ENCODE measurements around the gene CCDC78.

The CCDC78 gene

DNA sequence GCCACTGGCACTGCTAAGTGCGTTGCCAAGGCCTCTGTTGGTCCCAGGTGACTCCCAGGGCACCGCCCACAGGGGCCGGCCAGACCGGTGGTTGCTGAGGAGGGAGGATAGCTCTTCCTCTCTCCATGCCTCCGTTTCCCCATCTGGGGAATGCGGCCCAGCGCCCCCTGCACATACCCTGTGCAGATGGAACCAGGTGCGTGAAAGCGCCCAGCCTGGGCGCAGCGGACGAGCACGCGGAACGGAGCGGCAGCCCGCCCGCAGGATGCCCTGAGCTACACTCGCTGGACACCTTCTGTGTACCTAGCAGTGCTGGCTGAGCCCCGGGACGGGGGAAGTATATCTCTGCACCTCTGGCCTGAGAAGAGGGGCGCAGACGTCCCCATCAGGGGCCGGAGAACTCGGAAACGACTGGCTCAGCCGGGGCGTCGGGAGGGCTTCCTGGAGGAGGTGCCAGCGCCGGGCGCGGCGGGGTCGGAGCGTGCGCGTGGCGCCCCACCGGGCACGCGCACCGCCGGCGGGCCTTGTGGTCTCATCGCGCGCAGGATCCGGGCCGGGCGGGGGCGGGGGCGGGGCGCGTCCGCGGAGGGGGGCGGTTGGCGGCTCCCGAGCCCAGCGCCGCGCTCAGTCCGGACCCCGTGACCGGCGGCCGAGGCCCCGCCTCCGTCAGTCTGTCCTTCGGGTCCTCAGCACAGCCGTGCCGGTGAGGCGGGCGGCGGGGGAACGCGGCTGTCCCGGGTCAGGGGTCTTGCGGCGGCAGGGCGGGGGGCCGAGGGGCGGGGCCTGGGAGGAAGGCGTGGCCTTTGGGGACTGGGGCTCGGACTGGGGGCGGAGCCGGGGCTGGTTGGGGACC is at the start of gene CCDC78, which contains the start of gene HAGHL:
TSS of gene CCDC78 (minus strand) at position 6 of the 853 bp plus-strand sequence. CDS start 76 bp downstream, outside the sequence.
TSS of gene HAGHL (plus strand) at position 669 of the 853 bp plus-strand sequence. CDS start 404 bp downstream, outside the sequence.
- peak; percentile 81 for DNase-seq

DNA sequence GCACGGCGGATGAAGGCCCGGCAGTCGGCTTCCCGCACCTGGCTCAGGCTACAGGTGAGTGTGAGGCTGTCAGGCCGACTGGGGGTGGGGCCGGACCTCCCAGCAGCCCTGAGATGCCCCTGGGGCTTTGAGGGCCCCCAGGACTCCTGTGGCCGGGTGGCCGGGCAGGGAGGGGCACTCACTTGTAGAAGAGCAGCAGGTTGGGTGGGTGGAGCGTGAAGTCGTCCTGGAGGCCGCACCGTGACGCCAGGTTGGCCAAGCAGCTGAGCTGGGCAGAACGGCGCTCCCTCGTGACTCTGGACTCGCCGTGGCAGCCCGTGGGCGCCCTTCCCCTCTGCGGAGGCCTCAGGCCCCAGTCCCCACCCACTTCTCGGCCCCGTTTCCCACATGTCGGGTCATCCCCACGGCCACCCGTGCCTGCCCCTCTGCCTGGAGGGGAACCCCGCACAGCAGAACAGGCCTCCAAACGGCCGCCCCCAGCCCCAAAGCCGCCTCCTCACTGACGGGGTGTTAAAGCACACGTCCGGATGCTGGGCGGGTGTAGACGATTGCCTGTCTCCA is 49.1 kb upstream of the CCDC78 start:
- no peak for DNase-seq

DNA sequence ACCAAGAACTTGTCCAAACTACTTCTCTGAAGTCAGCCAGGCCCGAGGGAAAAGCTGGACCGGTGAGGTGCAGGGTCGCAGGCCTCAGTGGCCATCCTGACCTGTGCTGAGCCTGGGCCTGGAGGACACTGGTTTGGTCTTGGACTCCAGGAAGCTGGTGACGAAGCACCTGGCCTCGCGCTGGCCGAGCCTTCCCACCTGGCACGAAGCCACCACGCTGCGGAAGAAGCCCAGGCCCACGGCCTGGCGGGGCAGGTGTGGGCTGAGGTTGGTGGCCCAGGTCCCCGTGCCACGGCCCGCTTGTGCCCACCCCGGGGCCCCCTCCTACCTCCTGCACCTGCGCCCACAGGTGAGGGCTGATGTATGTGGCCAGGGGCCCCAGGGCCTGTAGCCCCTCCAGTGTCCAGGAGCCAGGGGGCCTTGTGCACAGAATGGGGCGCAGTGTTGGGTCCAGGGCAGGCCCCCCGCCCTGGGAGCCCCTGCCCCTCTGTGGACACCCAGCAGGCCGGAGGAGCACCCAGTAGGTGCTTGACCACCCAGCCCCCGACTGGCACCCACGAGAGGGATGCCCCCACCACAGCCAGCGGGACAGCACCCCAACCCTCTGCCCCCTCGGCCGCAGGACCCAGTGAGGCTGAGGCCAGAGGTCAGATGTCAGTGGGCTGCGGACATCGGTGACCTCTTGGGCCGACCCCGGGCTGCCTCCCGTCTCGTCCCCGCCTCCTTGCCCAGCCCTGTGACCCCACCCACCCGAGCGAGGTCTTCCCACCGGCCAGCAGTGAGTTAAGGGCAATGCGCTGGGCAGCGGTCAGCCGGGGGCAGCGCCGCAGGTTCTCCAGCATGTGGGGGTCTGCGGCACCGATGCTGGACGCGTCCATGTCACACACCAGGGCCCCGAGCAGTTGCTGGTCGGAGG is 48.1 kb upstream of the CCDC78 start:
- DNase-seq: no peak

DNA sequence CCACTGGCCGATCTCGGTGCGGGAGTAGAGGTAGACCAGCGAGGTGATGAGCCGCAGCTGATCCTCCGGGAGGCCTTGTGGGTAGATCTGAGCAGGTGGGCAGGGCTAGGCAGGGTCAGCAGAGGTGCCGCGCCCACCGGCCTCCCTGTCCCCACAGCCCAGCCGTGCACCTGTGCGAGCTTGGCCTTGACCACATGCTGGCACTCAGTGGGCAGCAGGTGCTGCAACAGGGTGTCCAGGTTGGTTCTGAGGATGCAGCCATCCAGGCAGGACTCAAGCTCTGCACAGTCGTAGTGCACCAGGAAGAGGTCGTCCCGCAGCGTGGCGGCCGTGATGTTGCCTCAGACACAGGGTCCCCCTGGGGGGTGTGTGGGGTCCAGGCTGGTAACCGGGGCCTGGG is 46.7 kb upstream of the CCDC78 start:
- no peak for DNase-seq

GRCh38 chr16:770411-770810 is 44.2 kb upstream of the CCDC78 start:
- DNase-seq: no peak

GRCh38 chr16:769934-770333 is 43.7 kb upstream of the CCDC78 start:
- no peak for DNase-seq

- no peak for DNase-seq
These were observed 43.0 kb upstream of the CCDC78 start for GRCh38 chr16:769184-769784.

- no peak for DNase-seq
These were observed 42.2 kb upstream of the CCDC78 start for GRCh38 chr16:768428-768827.

- DNase-seq: no peak
These were observed 41.5 kb upstream of the CCDC78 start for GRCh38 chr16:767743-768235.

- DNase-seq: no peak
These were observed 40.8 kb upstream of the CCDC78 start for GRCh38 chr16:766820-767640.

DNA sequence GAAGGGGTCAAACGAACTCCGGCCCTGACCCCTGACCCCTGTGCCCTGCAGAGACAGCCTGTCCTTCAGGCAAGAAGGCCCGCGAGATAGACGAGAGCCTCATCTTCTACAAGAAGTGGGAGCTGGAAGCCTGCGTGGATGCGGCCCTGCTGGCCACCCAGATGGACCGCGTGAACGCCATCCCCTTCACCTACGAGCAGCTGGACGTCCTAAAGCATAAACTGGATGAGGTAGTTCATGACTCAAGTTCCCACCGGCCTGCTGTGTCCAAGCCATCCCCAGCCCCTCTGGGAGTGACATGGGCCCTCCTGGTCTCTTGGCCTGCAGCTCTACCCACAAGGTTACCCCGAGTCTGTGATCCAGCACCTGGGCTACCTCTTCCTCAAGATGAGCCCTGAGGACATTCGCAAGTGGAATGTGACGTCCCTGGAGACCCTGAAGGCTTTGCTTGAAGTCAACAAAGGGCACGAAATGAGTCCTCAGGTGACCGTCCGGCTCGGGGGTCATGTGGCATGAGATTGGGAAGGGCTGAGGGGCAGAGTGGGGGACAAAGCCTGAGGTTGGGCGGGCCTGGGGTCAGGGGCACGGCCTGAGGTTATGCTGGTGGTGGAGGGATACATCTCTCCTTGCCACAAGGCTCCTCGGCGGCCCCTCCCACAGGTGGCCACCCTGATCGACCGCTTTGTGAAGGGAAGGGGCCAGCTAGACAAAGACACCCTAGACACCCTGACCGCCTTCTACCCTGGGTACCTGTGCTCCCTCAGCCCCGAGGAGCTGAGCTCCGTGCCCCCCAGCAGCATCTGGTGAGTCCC is 40.0 kb upstream of the CCDC78 start:
- DNase-seq: no peak

GRCh38 chr16:765488-765865 is 39.2 kb upstream of the CCDC78 start:
- DNase-seq: no peak

- no peak for DNase-seq
These were observed 38.7 kb upstream of the CCDC78 start for GRCh38 chr16:764848-765487.

- no peak for DNase-seq
These were observed 38.0 kb upstream of the CCDC78 start for GRCh38 chr16:764184-764750.

- DNase-seq: no peak
These were observed 37.3 kb upstream of the CCDC78 start for GRCh38 chr16:763369-764183.

DNA sequence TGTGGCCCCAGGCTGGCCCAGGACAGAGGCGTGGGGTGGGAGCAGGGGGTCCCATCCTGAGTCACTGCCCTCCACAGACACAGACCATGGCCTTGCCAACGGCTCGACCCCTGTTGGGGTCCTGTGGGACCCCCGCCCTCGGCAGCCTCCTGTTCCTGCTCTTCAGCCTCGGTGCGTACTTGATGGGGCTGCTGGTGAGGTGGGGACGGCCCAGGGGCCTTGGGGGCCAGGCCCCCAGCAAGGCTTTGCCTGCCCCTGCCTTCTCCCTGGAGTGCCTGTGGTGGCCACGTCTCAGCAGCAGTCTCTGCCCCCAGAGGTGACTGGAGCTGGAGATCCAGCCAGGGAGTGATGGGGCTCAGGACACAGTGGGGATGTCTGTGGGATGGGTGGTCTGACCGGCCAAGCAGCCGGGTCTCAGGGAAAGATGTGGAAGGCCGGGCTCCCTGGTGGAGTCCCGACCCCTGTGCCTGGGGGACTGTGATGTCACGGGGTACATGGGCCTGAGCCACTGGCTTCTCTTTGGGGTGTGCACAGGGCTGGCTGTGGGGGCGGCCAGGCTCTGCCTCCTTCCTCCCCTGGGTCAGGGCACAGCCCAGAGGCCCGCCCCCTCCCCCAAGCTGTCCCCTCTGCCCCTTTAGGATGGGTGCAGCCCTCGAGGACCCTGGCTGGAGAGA is 36.5 kb upstream of the CCDC78 start:
- no peak for DNase-seq

DNA sequence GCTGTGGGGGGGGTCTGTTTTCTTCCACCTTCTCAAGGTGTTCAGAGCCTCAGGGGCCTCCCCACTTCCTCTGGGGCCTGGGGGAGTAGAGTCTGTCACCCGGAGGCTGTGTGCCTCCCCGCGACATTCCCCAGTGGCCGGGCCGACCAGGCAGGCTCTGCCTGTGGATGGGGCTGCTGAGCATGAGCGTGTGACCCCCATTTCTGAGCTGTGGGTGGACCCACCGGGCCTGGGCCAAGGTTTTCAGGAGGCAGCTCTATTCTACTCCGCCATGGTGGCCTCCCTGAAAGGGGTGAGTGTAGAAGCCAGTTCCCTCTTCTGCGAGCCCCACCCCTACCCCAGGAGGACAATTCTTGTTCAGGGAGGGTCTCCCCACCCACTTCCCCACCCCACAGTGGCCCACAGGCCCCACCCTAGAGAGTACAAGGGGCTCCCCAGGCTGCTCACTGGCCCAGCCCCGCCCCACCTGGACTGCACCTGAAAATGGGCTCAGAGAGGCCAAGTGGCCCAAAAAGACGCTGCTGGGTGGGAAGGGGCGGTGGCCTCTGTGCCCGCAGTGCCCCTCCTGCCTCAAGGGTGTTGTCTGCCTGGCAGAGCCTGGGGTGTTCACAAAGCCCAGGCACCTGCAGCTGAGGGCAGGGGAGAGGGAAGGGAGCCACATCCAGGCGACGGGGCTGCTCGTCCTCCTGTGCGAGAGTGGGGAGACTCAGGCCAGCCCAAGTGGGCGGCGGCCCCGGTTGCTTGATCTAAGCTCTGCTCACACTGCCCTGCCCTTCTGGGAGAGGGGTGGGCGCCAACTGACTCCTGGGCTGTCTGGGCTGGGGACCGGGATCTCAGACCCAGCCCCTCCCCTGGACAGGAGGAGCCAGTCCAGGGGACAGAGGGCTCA is 35.6 kb upstream of the CCDC78 start:
- no peak for DNase-seq

Measured in NCI-H82 (cell line).